ACC112 (cell line): Measurements from ENCODE around the gene CCNB1IP1.
"Not testable (repeated sequence)": the region's sequence is repeated elsewhere in the genome, so short reads cannot be mapped to it uniquely, and the experiment has no call there.

Source experiments
- H2AFZ ChIP-seq: fragments of 200-600 bp; sonication (generic); one replicate; pipeline ENCODE4 v1.6.0; 2017; ENCODE audit warnings: antibody characterized with exemption, low read length; ENCODE audit not compliant: unreplicated experiment
- H3K27ac ChIP-seq: fragments of 200-600 bp; sonication (generic); 2 replicates; pipeline ENCODE4 v1.5.1; 2014; ENCODE audit warnings: low read depth, mild to moderate bottlenecking, antibody characterized with exemption, low read length, moderate library complexity
- H3K27me3 ChIP-seq: fragments of 200-600 bp; sonication (generic); 2 replicates; pipeline ENCODE4 v1.6.1; 2014; ENCODE audit warnings: mild to moderate bottlenecking, antibody characterized with exemption, low read length, moderate library complexity, mixed read lengths; ENCODE audit not compliant: insufficient read depth
- H3K36me3 ChIP-seq: fragments of 200-600 bp; sonication (generic); 2 replicates; pipeline ENCODE4 v1.6.1; 2016; ENCODE audit warnings: mild to moderate bottlenecking, antibody characterized with exemption, low read length, moderate library complexity, mixed read lengths; ENCODE audit not compliant: insufficient read depth
- H3K4me1 ChIP-seq: fragments of 200-600 bp; sonication (generic); one replicate; pipeline ENCODE4 v1.6.1; 2016; ENCODE audit warnings: low read length, mixed read lengths; ENCODE audit not compliant: insufficient read depth, unreplicated experiment, control insufficient read depth
- H3K4me3 ChIP-seq: fragments of 200-600 bp; sonication (generic); 2 replicates; pipeline ENCODE4 v1.5.1; 2014; ENCODE audit warnings: mild to moderate bottlenecking, low read depth, low read length
- H3K79me2 ChIP-seq: fragments of 200-600 bp; sonication (generic); one replicate; pipeline ENCODE4 v1.6.0; 2016; ENCODE audit warnings: low read length; ENCODE audit not compliant: control insufficient read depth, unreplicated experiment, insufficient read depth

Gene CCNB1IP1

DNA sequence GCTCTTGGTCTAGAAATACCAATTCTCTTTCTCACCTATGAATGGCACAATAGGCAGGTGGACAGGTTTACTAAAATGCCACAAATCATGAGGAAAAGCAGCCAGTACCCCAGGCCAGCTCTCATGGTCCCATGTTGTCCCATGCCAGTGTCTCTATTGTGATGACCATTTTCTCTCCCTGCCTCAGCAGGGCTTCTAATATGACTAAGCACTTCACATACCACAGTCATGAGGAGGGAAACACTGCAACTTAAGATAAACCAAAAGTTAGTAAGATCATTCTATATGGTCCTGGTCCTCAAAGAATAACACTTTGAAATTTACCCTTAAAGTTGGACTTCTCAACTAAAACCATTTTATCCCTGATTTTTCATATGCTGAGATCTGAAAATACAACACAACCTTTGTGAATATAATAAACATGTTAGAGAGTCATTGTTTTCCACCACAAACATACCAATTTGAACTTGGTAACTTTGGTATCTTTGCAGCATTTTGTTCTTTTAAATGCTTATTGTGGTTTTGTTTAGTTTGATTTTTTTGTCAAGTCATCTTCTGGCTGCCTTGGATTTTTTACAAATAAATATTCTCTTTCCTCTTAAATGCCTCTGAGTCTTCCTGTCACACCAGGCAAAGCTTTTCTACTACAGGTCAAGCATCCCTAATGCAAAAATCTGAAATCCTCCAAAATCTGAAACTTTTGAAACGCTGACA lies 30.9 kb downstream of the CCNB1IP1 start:
- H3K79me2 ChIP-seq, result peaks cover 8% of the 10 kb centered on the region
- H3K4me3 ChIP-seq, result no peak overlapping the region
- peaks cover 16% of the 10 kb centered on the region for H3K4me1 ChIP-seq
- H2AFZ ChIP-seq, result no peak overlapping the region
- no peaks in the 10 kb centered on the region for H3K27me3 ChIP-seq
- H3K36me3 ChIP-seq, result 0 out of 2 replicates have a peak, but pooled peaks cover 17% of the 10 kb centered on the region
- H3K27ac ChIP-seq, result no peak overlapping the region

DNA sequence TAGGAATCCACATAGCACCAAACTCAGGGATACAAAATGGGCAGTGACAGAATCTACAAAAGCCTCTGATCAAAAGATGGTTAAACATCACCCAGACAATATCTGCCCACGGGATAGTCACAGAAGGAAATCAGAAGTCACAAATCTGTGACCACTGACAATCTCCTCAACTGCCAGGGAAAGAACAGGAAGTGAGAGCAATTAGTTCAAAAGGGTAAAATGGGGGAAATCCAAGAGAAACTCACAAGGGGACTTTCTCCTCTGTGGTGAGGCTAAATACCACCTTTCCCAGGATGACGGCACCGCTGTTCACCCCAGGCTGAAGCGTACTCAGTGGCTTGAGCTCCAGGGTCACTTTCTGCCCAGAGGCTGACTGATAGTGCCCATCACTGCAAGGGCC lies 38.0 kb downstream of the CCNB1IP1 start:
- Histone ChIP-seq H3K4me3 (no peak overlapping the region), H3K27me3 (no peaks in the 10 kb centered on the region), H3K4me1 (no peaks in the 10 kb centered on the region), H2AFZ (no peak overlapping the region), H3K36me3 (peaks cover 14% of the 10 kb centered on the region), H3K27ac (no peak overlapping the region), H3K79me2 (no peaks in the 10 kb centered on the region)

DNA sequence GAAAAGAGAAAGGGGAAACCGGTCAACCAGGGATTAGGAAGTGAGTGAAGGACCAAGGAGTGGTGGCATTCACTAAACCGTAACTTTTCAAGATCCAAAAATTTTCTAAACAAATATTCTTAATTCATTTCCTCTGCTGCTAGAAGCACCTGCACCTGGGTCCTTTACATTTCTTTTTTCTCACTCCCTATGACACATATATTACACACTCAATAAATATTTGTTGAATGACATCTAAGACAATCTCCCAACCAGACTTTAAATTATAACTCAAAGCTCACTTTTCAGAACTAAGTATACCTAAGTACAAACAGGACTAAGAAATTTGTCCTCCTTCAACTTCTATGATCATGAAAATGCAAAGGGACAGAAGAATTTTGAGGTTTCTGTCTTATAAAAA lies 38.4 kb downstream of the CCNB1IP1 start:
- Histone ChIP-seq H3K27me3 (no peaks in the 10 kb centered on the region), H3K4me3 (no peak overlapping the region), H3K4me1 (no peaks in the 10 kb centered on the region), H2AFZ (no peak overlapping the region), H3K27ac (no peak overlapping the region), H3K36me3 (peaks cover 14% of the 10 kb centered on the region), H3K79me2 (no peaks in the 10 kb centered on the region)

DNA sequence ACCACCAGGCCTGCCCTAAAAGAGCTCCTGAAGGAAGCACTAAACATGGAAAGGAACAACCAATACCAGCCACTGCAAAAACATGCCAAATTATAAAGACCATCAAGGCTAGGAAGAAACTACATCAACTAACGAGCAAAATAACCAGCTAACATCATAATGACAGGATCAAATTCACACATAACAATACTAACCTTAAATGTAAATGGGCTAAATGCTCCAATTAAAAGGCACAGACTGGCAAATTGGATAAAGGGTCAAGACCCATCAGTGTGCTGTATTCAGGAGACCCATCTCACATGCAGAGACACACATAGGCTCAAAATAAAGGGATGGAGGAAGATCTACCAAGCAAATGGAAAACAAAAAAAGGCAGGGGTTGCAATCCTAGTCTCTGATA lies 51.1 kb downstream of the CCNB1IP1 start:
- H3K79me2 ChIP-seq, H3K36me3 ChIP-seq, H3K4me3 ChIP-seq, H2AFZ ChIP-seq, H3K27me3 ChIP-seq, H3K4me1 ChIP-seq, H3K27ac ChIP-seq: not testable (repeated sequence)

DNA sequence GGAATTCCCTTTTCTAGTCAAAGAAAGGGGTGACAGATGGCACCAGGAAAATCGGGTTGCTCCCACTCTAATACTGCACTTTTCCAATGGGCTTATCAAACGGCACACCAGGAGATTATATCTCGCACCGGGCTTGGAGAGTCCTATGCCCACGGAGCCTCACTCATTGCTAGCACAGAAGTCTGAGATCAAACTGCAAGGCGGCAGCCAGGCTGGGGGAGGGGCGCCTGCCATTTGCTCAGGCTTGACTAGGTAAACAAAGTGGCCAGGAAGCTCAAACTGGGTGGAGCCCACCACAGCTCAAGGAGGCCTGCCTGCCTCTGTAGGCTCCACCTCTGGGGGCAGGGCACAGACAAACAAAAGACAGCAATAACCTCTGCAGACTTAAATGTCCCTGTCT lies 52.8 kb downstream of the CCNB1IP1 start:
- H3K36me3 ChIP-seq, H3K4me1 ChIP-seq, H3K79me2 ChIP-seq, H2AFZ ChIP-seq, H3K4me3 ChIP-seq, H3K27ac ChIP-seq, H3K27me3 ChIP-seq: not testable (repeated sequence)

- H3K27ac ChIP-seq, result no peak overlapping the region
- H3K27me3 ChIP-seq, result no peaks in the 10 kb centered on the region
- H3K4me1 ChIP-seq, result peaks cover 6% of the 10 kb centered on the region
- no peaks in the 10 kb centered on the region for H3K79me2 ChIP-seq
- no peak overlapping the region for H3K4me3 ChIP-seq
- H2AFZ ChIP-seq, result no peak overlapping the region
- no peaks in the 10 kb centered on the region for H3K36me3 ChIP-seq
Measured at GRCh38 chr14:20278414-20278813, 54.7 kb downstream of the CCNB1IP1 start.

- Histone ChIP-seq H3K27me3 (no peaks in the 10 kb centered on the region), H3K36me3 (no peaks in the 10 kb centered on the region), H3K4me3 (no peak overlapping the region), H3K79me2 (no peaks in the 10 kb centered on the region), H3K4me1 (peaks cover 6% of the 10 kb centered on the region), H3K27ac (no peak overlapping the region), H2AFZ (no peak overlapping the region)
Measured at GRCh38 chr14:20277409-20277808, 55.7 kb downstream of the CCNB1IP1 start.

- Histone ChIP-seq H3K79me2 (no peaks in the 10 kb centered on the region), H3K36me3 (no peaks in the 10 kb centered on the region), H3K27ac (no peak overlapping the region), H3K4me1 (peaks cover 6% of the 10 kb centered on the region), H3K27me3 (no peaks in the 10 kb centered on the region), H3K4me3 (no peak overlapping the region), H2AFZ (no peak overlapping the region)
Measured at GRCh38 chr14:20274062-20274461, 59.0 kb downstream of the CCNB1IP1 start.

DNA sequence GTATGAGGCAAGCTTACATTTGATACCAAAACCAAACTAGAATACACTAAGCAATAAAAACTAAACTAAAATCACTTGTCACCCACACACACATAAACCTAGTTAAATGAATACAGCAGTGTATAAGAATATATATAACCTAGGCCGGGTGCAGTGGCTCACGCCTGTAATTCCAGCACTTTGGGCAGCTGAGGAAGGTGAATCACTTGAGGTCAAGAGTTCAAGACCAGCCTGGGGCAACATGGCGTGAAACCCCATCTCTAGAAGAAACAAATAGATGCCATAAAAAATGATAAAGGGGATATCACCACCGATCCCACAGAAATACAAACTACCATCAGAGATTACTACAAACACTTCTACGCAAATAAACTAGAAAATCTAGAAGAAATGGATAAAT lies 68.7 kb downstream of the CCNB1IP1 start:
- not testable (repeated sequence) for H2AFZ ChIP-seq, H3K27me3 ChIP-seq

DNA sequence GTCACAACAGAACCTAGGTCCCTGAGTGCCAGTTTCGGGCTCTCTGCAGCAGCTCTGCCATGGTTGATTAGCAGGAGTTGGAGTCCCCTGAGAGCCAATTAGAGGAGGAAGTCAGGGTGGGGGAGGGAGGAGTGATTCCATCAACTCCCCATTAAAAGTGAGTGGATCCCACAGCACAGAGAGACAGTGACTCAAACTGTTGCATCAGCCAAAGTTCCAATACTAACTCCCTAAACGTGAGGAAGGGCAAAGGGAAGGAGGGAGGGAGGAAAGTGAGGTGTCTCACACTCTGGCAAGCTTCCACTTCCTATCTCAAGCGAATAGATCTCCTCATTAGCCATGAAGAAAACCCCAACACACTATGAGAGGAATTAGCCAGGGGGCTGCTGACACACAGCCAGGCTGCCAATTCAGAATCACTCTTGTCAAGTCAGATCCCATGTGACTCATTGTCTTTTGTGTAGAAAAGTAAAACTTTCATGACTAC lies 70.4 kb downstream of the CCNB1IP1 start:
- peak overlapping the region; percentile 28 for H2AFZ ChIP-seq
- H3K79me2 ChIP-seq, result no peaks in the 10 kb centered on the region
- 0 out of 2 replicates have a peak overlapping the region, but pooled peaks have one; percentile 3 for H3K4me3 ChIP-seq
- no peaks in the 10 kb centered on the region for H3K27me3 ChIP-seq
- peaks cover 15% of the 10 kb centered on the region for H3K4me1 ChIP-seq
- H3K27ac ChIP-seq, result peak overlapping the region; percentile 44
- no peaks in the 10 kb centered on the region for H3K36me3 ChIP-seq

More for the DNA sequence above, 68.7 kb downstream of the CCNB1IP1 start:
- H3K27ac ChIP-seq, H3K4me3 ChIP-seq, H3K36me3 ChIP-seq, H3K79me2 ChIP-seq: not testable (repeated sequence)
- H3K4me1 ChIP-seq, result peaks cover 15% of the 10 kb centered on the region
